ENCODE measurements around the gene PROZ.
A peak's percentile ranks its signal among the peaks of the same experiment; 100 is the strongest.

The PROZ gene

GRCh38 chr13:113145911-113146598 lies 12.4 kb upstream of the PROZ start:
- Histone ChIP-seq H4K91ac (ENCODE audit: low read length) (no peak overlapping the region), H2BK15ac (ENCODE audit: low read depth, poor library complexity, severe bottlenecking) (no peak overlapping the region), H3K79me1 (replicated peaks; ENCODE audit: low read length, poor library complexity, severe bottlenecking) (no peaks in the 10 kb centered on the region), H2AFZ (ENCODE audit: low read depth, low read length) (no peak overlapping the region), H2BK12ac (ENCODE audit: low read length in 2 of 2) (no peak overlapping the region), H3K14ac (ENCODE audit: low read length in 2 of 2) (no peak overlapping the region), H2BK120ac (ENCODE audit: low read depth, low read length) (no peak overlapping the region), H3K4me3 (ENCODE audit: insufficient read depth in 1 of 2, low read depth in 1 of 2, low read length in 2 of 2) (no peak overlapping the region), H2AK5ac (ENCODE audit: low read length, severe bottlenecking) (no peak overlapping the region), H3K27me3 (ENCODE audit: control insufficient read depth in 1 of 2, insufficient read depth in 1 of 2, low read length in 2 of 2) (peaks cover 0 to 5% of the 10 kb centered on the region in 2 experiments), H3K23ac (ENCODE audit: low read length in 2 of 2) (no peak overlapping the region), H2BK5ac (ENCODE audit: low read depth, low read length, poor library complexity, severe bottlenecking) (no peak overlapping the region), H3K18ac (ENCODE audit: low read depth in 1 of 2, low read length in 2 of 2) (no peak overlapping the region), H3K4me2 (ENCODE audit: low read length, poor library complexity, severe bottlenecking) (no peak overlapping the region), H3K36me3 (ENCODE audit: control insufficient read depth in 1 of 2, insufficient read depth in 2 of 2, low read depth in 1 of 2, low read length in 2 of 2) (peaks cover 0 to 10% of the 10 kb centered on the region in 2 experiments), H4K8ac (ENCODE audit: low read length) (no peak overlapping the region), H3K4ac (ENCODE audit: low read depth in 1 of 2, low read length in 2 of 2) (no peak overlapping the region), H3K27ac (ENCODE audit: low read length, poor library complexity, severe bottlenecking) (no peak overlapping the region), H3K9ac (ENCODE audit: low read length) (no peak overlapping the region), H3K4me1 (ENCODE audit: control insufficient read depth, insufficient read depth, low read depth, low read length) (no peaks in the 10 kb centered on the region), H3K9me3 (ENCODE audit: control insufficient read depth, low read length) (no peaks in the 10 kb centered on the region)
- no peak for DNase-seq
- 81% methylated on average over 12 of the region's 15 CpGs for WGBS

GRCh38 chr13:113146750-113147149 lies 11.7 kb upstream of the PROZ start:
- H2BK120ac ChIP-seq (ENCODE audit: low read depth, low read length) = no peak overlapping the region
- H2BK12ac ChIP-seq (ENCODE audit: low read length in 2 of 2) = no peak overlapping the region
- H2AFZ ChIP-seq (ENCODE audit: low read depth, low read length) = no peak overlapping the region
- H3K27ac ChIP-seq (ENCODE audit: low read length, poor library complexity, severe bottlenecking) = no peak overlapping the region
- no peak overlapping the region for H3K9ac ChIP-seq (ENCODE audit: low read length)
- H2AK5ac ChIP-seq (ENCODE audit: low read length, severe bottlenecking) = no peak overlapping the region
- H4K8ac ChIP-seq (ENCODE audit: low read length) = no peak overlapping the region
- no peak overlapping the region for H3K4me2 ChIP-seq (ENCODE audit: low read length, poor library complexity, severe bottlenecking)
- H3K79me1 ChIP-seq (replicated peaks; ENCODE audit: low read length, poor library complexity, severe bottlenecking) = no peaks in the 10 kb centered on the region
- H3K27me3 ChIP-seq (ENCODE audit: control insufficient read depth in 1 of 2, insufficient read depth in 1 of 2, low read length in 2 of 2) = peaks cover 0 to 5% of the 10 kb centered on the region in 2 experiments
- H3K4me1 ChIP-seq (ENCODE audit: control insufficient read depth, insufficient read depth, low read depth, low read length) = peaks cover 1% of the 10 kb centered on the region
- H3K4ac ChIP-seq (ENCODE audit: low read depth in 1 of 2, low read length in 2 of 2) = no peak overlapping the region
- peaks cover 0 to 5% of the 10 kb centered on the region in 2 experiments for H3K36me3 ChIP-seq (ENCODE audit: control insufficient read depth in 1 of 2, insufficient read depth in 2 of 2, low read depth in 1 of 2, low read length in 2 of 2)
- H3K18ac ChIP-seq (ENCODE audit: low read depth in 1 of 2, low read length in 2 of 2) = no peak overlapping the region
- H3K4me3 ChIP-seq (ENCODE audit: insufficient read depth in 1 of 2, low read depth in 1 of 2, low read length in 2 of 2) = no peak overlapping the region
- 88% methylated on average over 9 of the region's 9 CpGs for WGBS
- no peaks in the 10 kb centered on the region for H3K9me3 ChIP-seq (ENCODE audit: control insufficient read depth, low read length)
- H2BK15ac ChIP-seq (ENCODE audit: low read depth, poor library complexity, severe bottlenecking) = no peak overlapping the region
- DNase-seq = no peak
- no peak overlapping the region for H3K14ac ChIP-seq (ENCODE audit: low read length in 2 of 2)
- H4K91ac ChIP-seq (ENCODE audit: low read length) = peak overlapping the region; percentile 32
- H2BK5ac ChIP-seq (ENCODE audit: low read depth, low read length, poor library complexity, severe bottlenecking) = no peak overlapping the region
- H3K23ac ChIP-seq (ENCODE audit: low read length in 2 of 2) = no peak overlapping the region

GRCh38 chr13:113147206-113147605 lies 11.2 kb upstream of the PROZ start:
- Histone ChIP-seq H3K79me1 (replicated peaks; ENCODE audit: low read length, poor library complexity, severe bottlenecking) (no peaks in the 10 kb centered on the region), H2BK120ac (ENCODE audit: low read depth, low read length) (no peak overlapping the region), H3K4ac (ENCODE audit: low read depth in 1 of 2, low read length in 2 of 2) (no peak overlapping the region), H3K9ac (ENCODE audit: low read length) (no peak overlapping the region), H2BK15ac (ENCODE audit: low read depth, poor library complexity, severe bottlenecking) (no peak overlapping the region), H3K23ac (ENCODE audit: low read length in 2 of 2) (no peak overlapping the region), H3K4me1 (ENCODE audit: control insufficient read depth, insufficient read depth, low read depth, low read length) (peaks cover 5% of the 10 kb centered on the region), H3K4me3 (ENCODE audit: insufficient read depth in 1 of 2, low read depth in 1 of 2, low read length in 2 of 2) (no peak overlapping the region), H2AK5ac (ENCODE audit: low read length, severe bottlenecking) (no peak overlapping the region), H3K27me3 (ENCODE audit: control insufficient read depth in 1 of 2, insufficient read depth in 1 of 2, low read length in 2 of 2) (peaks cover 0 to 5% of the 10 kb centered on the region in 2 experiments), H4K8ac (ENCODE audit: low read length) (no peak overlapping the region), H2BK12ac (ENCODE audit: low read length in 2 of 2) (no peak overlapping the region), H3K18ac (ENCODE audit: low read depth in 1 of 2, low read length in 2 of 2) (no peak overlapping the region), H4K91ac (ENCODE audit: low read length) (no peak overlapping the region), H3K9me3 (ENCODE audit: control insufficient read depth, low read length) (no peaks in the 10 kb centered on the region), H3K14ac (ENCODE audit: low read length in 2 of 2) (no peak overlapping the region), H3K36me3 (ENCODE audit: control insufficient read depth in 1 of 2, insufficient read depth in 2 of 2, low read depth in 1 of 2, low read length in 2 of 2) (peaks cover 0 to 5% of the 10 kb centered on the region in 2 experiments), H2BK5ac (ENCODE audit: low read depth, low read length, poor library complexity, severe bottlenecking) (no peak overlapping the region), H3K4me2 (ENCODE audit: low read length, poor library complexity, severe bottlenecking) (no peak overlapping the region), H3K27ac (ENCODE audit: low read length, poor library complexity, severe bottlenecking) (no peak overlapping the region), H2AFZ (ENCODE audit: low read depth, low read length) (no peak overlapping the region)
- WGBS = 86% methylated on average over 8 of the region's 8 CpGs
- no peak for DNase-seq

- no peak overlapping the region for H3K4me3 ChIP-seq (ENCODE audit: insufficient read depth in 1 of 2, low read depth in 1 of 2, low read length in 2 of 2)
- no peak overlapping the region for H3K27ac ChIP-seq (ENCODE audit: low read length, poor library complexity, severe bottlenecking)
- H3K27me3 ChIP-seq (ENCODE audit: control insufficient read depth in 1 of 2, insufficient read depth in 1 of 2, low read length in 2 of 2) = peaks cover 0 to 5% of the 10 kb centered on the region in 2 experiments
- 93% methylated on average over 13 of the region's 13 CpGs for WGBS
- H2AK5ac ChIP-seq (ENCODE audit: low read length, severe bottlenecking) = no peak overlapping the region
- peaks cover 14% of the 10 kb centered on the region for H3K4me1 ChIP-seq (ENCODE audit: control insufficient read depth, insufficient read depth, low read depth, low read length)
- H3K9ac ChIP-seq (ENCODE audit: low read length) = no peak overlapping the region
- no peaks in the 10 kb centered on the region for H3K79me1 ChIP-seq (replicated peaks; ENCODE audit: low read length, poor library complexity, severe bottlenecking)
- no peak overlapping the region for H2BK15ac ChIP-seq (ENCODE audit: low read depth, poor library complexity, severe bottlenecking)
- DNase-seq = no peak
- no peak overlapping the region for H3K18ac ChIP-seq (ENCODE audit: low read depth in 1 of 2, low read length in 2 of 2)
- no peak overlapping the region for H2AFZ ChIP-seq (ENCODE audit: low read depth, low read length)
- peaks cover 0 to 2% of the 10 kb centered on the region in 2 experiments for H3K36me3 ChIP-seq (ENCODE audit: control insufficient read depth in 1 of 2, insufficient read depth in 2 of 2, low read depth in 1 of 2, low read length in 2 of 2)
- H3K23ac ChIP-seq (ENCODE audit: low read length in 2 of 2) = no peak overlapping the region
- H2BK5ac ChIP-seq (ENCODE audit: low read depth, low read length, poor library complexity, severe bottlenecking) = no peak overlapping the region
- no peak overlapping the region for H3K4ac ChIP-seq (ENCODE audit: low read depth in 1 of 2, low read length in 2 of 2)
- no peak overlapping the region for H4K91ac ChIP-seq (ENCODE audit: low read length)
- H3K14ac ChIP-seq (ENCODE audit: low read length in 2 of 2) = no peak overlapping the region
- no peak overlapping the region for H3K4me2 ChIP-seq (ENCODE audit: low read length, poor library complexity, severe bottlenecking)
- H2BK12ac ChIP-seq (ENCODE audit: low read length in 2 of 2) = no peak overlapping the region
- no peaks in the 10 kb centered on the region for H3K9me3 ChIP-seq (ENCODE audit: control insufficient read depth, low read length)
- H2BK120ac ChIP-seq (ENCODE audit: low read depth, low read length) = no peak overlapping the region
- no peak overlapping the region for H4K8ac ChIP-seq (ENCODE audit: low read length)
Measured at GRCh38 chr13:113148407-113148806, 10.0 kb upstream of the PROZ start.
